GM19023 (cell line): ENCODE measurements around the gene TMEM239.
"Not testable (repeated sequence)": the region's sequence is repeated elsewhere in the genome, so short reads cannot be mapped to it uniquely, and the experiment has no call there.

Source experiments
- ATAC-seq: cut with Tn5 transposase; IDR thresholded peaks from one replicate; pipeline ENCODE4 v1.9.1; 2021; ENCODE audit warnings: mild to moderate bottlenecking, moderate library complexity; ENCODE audit not compliant: unreplicated experiment

TMEM239 gene

GRCh38 chr20:2816030-2816582, at the start of gene TMEM239:
TMEM239 (plus strand) TSS chr20:2816364; CDS start chr20:2816555, 191 bp downstream.
- ATAC-seq, result no peak

GRCh38 chr20:2767768-2768631, 48.2 kb upstream of the TMEM239 start:
- no peak for ATAC-seq

- no peak for ATAC-seq
These were observed 47.5 kb upstream of the TMEM239 start for GRCh38 chr20:2768632-2769015.

- ATAC-seq, result not testable (repeated sequence)
These were observed 46.1 kb upstream of the TMEM239 start for GRCh38 chr20:2770091-2770490.

GRCh38 chr20:2771631-2772080, 44.5 kb upstream of the TMEM239 start:
- ATAC-seq, result no peak

- no peak for ATAC-seq
These were observed 42.4 kb upstream of the TMEM239 start for GRCh38 chr20:2773812-2774211.

GRCh38 chr20:2775139-2775538, 41.0 kb upstream of the TMEM239 start:
- no peak for ATAC-seq

- no peak for ATAC-seq
These were observed 37.4 kb upstream of the TMEM239 start for GRCh38 chr20:2778602-2779321.

GRCh38 chr20:2780948-2781347, 35.2 kb upstream of the TMEM239 start:
- no peak for ATAC-seq

- no peak for ATAC-seq
These were observed 32.1 kb upstream of the TMEM239 start for GRCh38 chr20:2783908-2784566.

GRCh38 chr20:2793471-2793870, 22.7 kb upstream of the TMEM239 start:
- ATAC-seq, result no peak

GRCh38 chr20:2794202-2794748, 21.9 kb upstream of the TMEM239 start:
- ATAC-seq, result no peak

GRCh38 chr20:2794866-2795447, 21.2 kb upstream of the TMEM239 start:
- no peak for ATAC-seq

GRCh38 chr20:2795451-2795850, 20.7 kb upstream of the TMEM239 start:
- ATAC-seq, result no peak

GRCh38 chr20:2796011-2796660, 20.0 kb upstream of the TMEM239 start:
- no peak for ATAC-seq

- no peak for ATAC-seq
These were observed 18.8 kb upstream of the TMEM239 start for GRCh38 chr20:2797136-2797983.

- ATAC-seq, result no peak
These were observed 17.9 kb upstream of the TMEM239 start for GRCh38 chr20:2798095-2798805.

GRCh38 chr20:2798814-2799213, 17.4 kb upstream of the TMEM239 start:
- ATAC-seq, result no peak
